ENCODE measurements around the gene SPECC1. TPM values are rescaled to one million over a fixed set of nuclear protein-coding genes. Genes with fewer than 3 reads are reported as not detected.

The SPECC1 gene
- total RNA-seq, 2 donors from 2014 or later = 15.8 to 17.4 TPM

DNA sequence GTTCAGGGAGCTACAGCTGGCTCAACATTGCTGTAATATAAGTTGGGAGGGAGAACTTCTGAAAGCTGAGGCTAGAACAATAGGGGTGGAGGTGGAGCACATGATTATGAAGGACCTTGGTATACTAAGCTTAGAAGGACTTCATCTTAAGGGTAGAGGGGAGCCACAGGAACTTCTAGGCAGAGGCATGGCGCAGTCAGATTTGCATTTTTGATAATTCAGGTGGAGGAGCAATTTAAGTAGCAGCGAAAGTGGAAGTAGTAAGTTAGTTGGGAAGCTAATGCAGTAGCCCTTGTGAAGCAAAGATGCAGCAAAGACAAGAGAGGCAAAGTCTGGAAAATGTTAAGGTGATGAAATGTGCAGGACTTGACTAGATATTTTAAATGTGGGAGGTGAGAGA, 144.1 kb downstream of the SPECC1 start:
- Histone ChIP-seq H3K27me3 (no peaks in the 10 kb centered on the region), H3K27ac (no peak overlapping the region), H3K4me3 (no peak overlapping the region), H3K36me3 (replicated peaks in 1 of 2; ENCODE audit: insufficient read depth in 1 of 2, low read depth in 2 of 2) (no peaks in the 10 kb centered on the region), H3K4me1 (peaks cover 10% of the 10 kb centered on the region), H3K9me3 (no peaks in the 10 kb centered on the region)
- 91 to 100% methylated on average over 2 of the region's 2 CpGs for WGBS, 2 donors
- TF ChIP-seq CTCF (IDR thresholded peaks at IDR 0.05) (no peak), POLR2A (IDR thresholded peaks at IDR 0.05) (no peak)
- DNase-seq (no peak), ATAC-seq (no peak)
- intact Hi-C loops (cut with DNase I) = no loop called here

GRCh38 chr17:20154286-20155000, 145.3 kb downstream of the SPECC1 start:
- H3K9me3 ChIP-seq = no peaks in the 10 kb centered on the region
- DNase-seq (no peak), ATAC-seq (no peak)
- H3K36me3 ChIP-seq (replicated peaks in 1 of 2; ENCODE audit: insufficient read depth in 1 of 2, low read depth in 2 of 2) = no peaks in the 10 kb centered on the region
- intact Hi-C loops (cut with DNase I) = no loop called here
- no peak overlapping the region for H3K27ac ChIP-seq
- no peak overlapping the region for H3K4me3 ChIP-seq
- no peaks in the 10 kb centered on the region for H3K27me3 ChIP-seq
- TF ChIP-seq CTCF (IDR thresholded peaks at IDR 0.05) (no peak), POLR2A (IDR thresholded peaks at IDR 0.05) (no peak)
- 91 to 92% methylated on average over 11 of the region's 11 CpGs for WGBS, 2 donors
- H3K4me1 ChIP-seq = peaks cover 10% of the 10 kb centered on the region

DNA sequence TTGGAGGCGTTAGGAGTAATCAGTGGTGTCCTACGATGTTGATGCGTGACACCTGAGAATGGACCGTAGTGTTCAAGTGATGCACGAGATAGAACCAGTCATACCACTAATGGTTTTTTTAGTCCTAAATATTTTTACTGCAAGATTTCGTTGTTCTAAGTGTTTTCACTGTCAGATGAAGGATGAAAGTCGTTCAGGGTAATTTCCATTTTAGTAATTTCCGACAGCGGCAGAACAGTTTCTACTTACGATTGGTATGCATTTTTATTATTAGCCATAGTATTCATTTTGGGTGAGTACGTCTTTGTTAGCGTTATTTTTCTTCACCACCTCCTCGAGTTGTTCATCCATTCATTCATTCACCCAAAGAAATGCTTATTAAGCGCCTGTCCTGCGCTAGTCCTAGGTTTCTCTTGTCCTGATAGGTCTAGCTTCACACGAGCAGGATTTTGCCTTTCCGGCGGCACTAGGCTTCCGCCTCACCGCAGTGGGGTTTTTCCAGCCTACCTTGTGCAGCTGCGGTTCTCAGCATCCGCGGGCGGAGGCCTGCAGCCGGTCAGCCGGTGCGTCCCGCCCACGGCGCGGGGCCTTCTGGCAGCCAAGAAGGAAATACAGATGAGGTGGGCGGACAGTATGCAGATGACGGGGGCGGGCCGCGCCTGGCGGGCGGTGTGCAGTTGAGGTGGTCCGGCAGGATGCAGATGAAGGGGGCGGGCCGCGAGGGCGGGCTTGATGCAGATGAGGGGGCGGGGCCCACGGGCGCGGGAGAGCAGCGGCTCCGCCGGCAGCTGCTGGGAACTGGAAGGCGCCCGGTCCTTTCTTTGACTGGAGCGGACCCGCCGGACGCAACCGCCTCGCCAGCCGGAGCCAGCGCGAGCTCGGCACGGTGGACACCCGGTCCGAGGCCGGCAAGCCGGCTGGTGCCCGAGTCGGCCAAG, 146.4 kb downstream of the SPECC1 start:
- Histone ChIP-seq H3K27me3 (no peaks in the 10 kb centered on the region), H3K36me3 (replicated peaks in 1 of 2; ENCODE audit: insufficient read depth in 1 of 2, low read depth in 2 of 2) (no peaks in the 10 kb centered on the region), H3K27ac (peak overlapping the region; percentile 69 to 87 (median 86)), H3K9me3 (no peaks in the 10 kb centered on the region), H3K4me1 (peaks cover 10% of the 10 kb centered on the region), H3K4me3 (peak overlapping the region; percentile 47 to 68)
- WGBS, 2 donors = 12 to 32% methylated on average over 26 to 69 of the region's 69 CpGs
- DNase-seq (peak; percentile 97 to 100 (median 98)), ATAC-seq (peak; percentile 99)
- TF ChIP-seq CTCF (IDR thresholded peaks at IDR 0.05) = no peak
- peak; percentile 55 to 84 (median 80) for TF ChIP-seq POLR2A (IDR thresholded peaks at IDR 0.05)
- intact Hi-C loops (cut with DNase I) = no loop called here

DNA sequence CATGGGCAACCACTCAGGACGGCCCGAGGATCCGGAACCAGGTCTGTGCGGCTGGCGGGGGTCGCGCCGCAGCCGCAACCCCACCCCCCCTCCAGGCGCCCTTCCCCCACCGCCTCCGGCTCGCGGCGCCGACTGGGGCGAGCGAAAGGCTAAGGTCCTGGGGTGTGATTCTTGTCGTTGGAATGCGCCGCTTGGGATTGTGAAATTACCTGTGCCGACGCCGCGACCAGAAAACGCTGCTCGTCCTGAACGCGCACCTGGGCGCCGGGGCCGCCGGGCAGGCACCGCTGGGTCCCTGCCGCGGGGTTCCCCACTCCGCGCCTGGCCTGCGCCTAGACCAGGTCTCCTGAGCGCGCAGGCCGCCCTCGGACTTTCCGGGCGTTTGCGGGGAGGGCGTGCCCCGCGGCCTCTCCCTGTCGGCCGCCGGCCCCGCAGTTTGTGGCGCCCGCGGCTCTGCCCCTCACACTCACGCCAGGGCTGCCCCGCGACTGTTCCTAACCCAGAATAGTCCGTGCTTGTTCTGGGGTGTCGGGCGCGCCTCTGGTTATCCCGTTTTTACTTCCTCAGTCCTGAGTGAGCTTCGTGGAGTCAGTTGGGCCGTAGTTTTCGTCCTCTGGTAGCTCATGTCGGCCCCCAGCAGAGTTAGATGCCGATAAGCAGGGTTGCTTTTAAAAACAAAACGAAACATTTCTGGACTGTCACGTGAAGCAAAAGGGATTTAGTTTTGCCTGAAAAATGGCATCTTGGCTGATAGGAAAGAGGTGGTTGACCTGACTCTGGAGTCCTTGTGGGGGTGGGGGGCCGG, 147.2 kb downstream of the SPECC1 start:
- H3K4me1 ChIP-seq = peaks cover 10% of the 10 kb centered on the region
- ATAC-seq (peak; percentile 57), DNase-seq (peak; percentile 59 to 62 (median 60))
- TF ChIP-seq CTCF (IDR thresholded peaks at IDR 0.05) (no peak), POLR2A (IDR thresholded peaks at IDR 0.05) (peak in 2 of 3 donors; percentile 10 to 12)
- H3K27ac ChIP-seq = peak overlapping the region; percentile 69 to 87 (median 86)
- WGBS, 2 donors = 1% methylated on average over 8 to 62 of the region's 72 CpGs
- no peaks in the 10 kb centered on the region for H3K27me3 ChIP-seq
- no peaks in the 10 kb centered on the region for H3K36me3 ChIP-seq (replicated peaks in 1 of 2; ENCODE audit: insufficient read depth in 1 of 2, low read depth in 2 of 2)
- peak overlapping the region; percentile 47 to 68 for H3K4me3 ChIP-seq
- intact Hi-C loops (cut with DNase I) = no loop called here
- no peaks in the 10 kb centered on the region for H3K9me3 ChIP-seq
